Thyroid gland (tissue), 4 donors: Measurements from ENCODE around the gene SETD2.

Experiments used
- POLR2A ChIP-seq, 2 donors: fragments of 450-650 bp; IDR thresholded peaks; one replicate each; pipeline ENCODE4 v1.6.1; 2017; ENCODE audit warnings: antibody characterized with exemption in 2 of 2, mild to moderate bottlenecking in 2 of 2, moderate library complexity in 1 of 2
- TF ChIP-seq, protein P1 (sequence below), 6 experiments: fragments of 200-600 bp in 3 of 6; fragments of 450-650 bp in 3 of 6; sonication (generic) in 3 of 6; IDR thresholded peaks; one replicate each; pipeline ENCODE4 v1.5.1; 2016 to 2019; ENCODE audit warnings: antibody characterized with exemption in 6 of 6, mild to moderate bottlenecking in 2 of 6, inconsistent platforms in 1 of 6, moderate library complexity in 1 of 6

DNA sequence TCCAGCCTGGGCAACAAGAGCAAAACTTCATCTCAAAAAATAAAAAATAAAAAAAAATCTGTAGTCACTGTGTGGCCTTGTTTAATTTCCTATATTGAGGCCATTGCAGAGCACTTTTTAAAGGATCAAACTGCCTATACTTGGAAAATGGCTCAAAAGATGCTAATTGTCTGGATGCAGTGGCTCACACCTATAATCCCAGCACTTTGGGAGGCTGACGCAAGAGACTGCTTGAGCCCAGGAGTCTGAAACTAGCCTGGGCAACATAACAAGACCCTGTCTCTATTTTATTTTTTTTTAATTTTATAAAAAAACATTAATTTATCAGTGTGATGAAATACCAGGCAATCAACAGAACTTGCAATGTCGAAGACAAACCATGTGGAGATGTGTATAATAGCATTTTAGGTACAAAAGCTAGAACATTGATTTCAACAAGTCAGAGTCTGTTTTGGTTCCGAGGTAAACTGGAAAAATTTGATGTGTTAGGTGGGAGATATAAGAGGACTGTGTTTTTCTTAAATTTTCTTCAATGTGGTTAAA is 47.0 kb upstream of the SETD2 start:
- TF ChIP-seq POLR2A (IDR thresholded peaks at IDR 0.05) = no peak
- TF ChIP-seq, protein P1, sequence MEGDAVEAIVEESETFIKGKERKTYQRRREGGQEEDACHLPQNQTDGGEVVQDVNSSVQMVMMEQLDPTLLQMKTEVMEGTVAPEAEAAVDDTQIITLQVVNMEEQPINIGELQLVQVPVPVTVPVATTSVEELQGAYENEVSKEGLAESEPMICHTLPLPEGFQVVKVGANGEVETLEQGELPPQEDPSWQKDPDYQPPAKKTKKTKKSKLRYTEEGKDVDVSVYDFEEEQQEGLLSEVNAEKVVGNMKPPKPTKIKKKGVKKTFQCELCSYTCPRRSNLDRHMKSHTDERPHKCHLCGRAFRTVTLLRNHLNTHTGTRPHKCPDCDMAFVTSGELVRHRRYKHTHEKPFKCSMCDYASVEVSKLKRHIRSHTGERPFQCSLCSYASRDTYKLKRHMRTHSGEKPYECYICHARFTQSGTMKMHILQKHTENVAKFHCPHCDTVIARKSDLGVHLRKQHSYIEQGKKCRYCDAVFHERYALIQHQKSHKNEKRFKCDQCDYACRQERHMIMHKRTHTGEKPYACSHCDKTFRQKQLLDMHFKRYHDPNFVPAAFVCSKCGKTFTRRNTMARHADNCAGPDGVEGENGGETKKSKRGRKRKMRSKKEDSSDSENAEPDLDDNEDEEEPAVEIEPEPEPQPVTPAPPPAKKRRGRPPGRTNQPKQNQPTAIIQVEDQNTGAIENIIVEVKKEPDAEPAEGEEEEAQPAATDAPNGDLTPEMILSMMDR (IDR thresholded peaks at IDR 0.05) = no peak
